K562 (cell line): ENCODE measurements around the gene SPATA16. TPM values are rescaled to one million over a fixed set of nuclear protein-coding genes. Genes with fewer than 3 reads are reported as not detected.

ENCODE experiments used
- ATAC-seq: fragments of 200-7000 bp; cut with Tn5 transposase; 3 replicates; pipeline ENCODE4 v1.9.1; 2020; ENCODE audit warnings: moderate library complexity
- BruUV-seq: library from RNA; stranded (reverse); fragments of 400-500 nt; replicated peaks from 2 replicates; lab custom pipeline; 2021; lab: Mats Ljungman, UMichigan
- CTCF ChIA-PET: fragments of 300-600 bp; formaldehyde crosslinking; extraction: SDS; loops from one replicate; lab custom pipeline; 2021; ENCODE audit warnings: low intra/inter-chr PET ratio; lab: Yijun Ruan, JAX
- POLR2A ChIA-PET: fragments of 300-600, 350-650 bp; sonication (Branson Sonifier 250); formaldehyde crosslinking; extraction: SDS; loops from one replicate; lab custom pipeline; 2021; ENCODE audit warnings: antibody characterized with exemption, inconsistent platforms; lab: Yijun Ruan, JAX
- DNase-seq, 4 experiments: peaks; one replicate each; pipeline versions ENCODE4 v3.0.0 to v3.0.0-alpha.2; 2011 to 2018; ENCODE audit warnings: low spot score in 3 of 4, mixed read lengths in 3 of 4; ENCODE audit errors: extremely low read depth in 1 of 4
- FAIRE-seq: peaks from 2 replicates; lab custom pipeline; 2011; peaks lifted over from hg19 to GRCh38; lab: Jason Lieb, UNC
- H2AFZ ChIP-seq: 2 replicates; pipeline ENCODE4 v1.6.0; 2011; ENCODE audit warnings: low read depth, low read length, control low read depth, inconsistent platforms
- H3K27ac ChIP-seq: fragments of 200-600 bp; 3 replicates; pipeline ENCODE4 v1.8.0; 2011; ENCODE audit warnings: low read depth, mild to moderate bottlenecking, control low read depth, inconsistent platforms, low read length, moderate library complexity, mixed read lengths; ENCODE audit errors: extremely low read depth
- H3K27me3 ChIP-seq, 2 experiments: fragments of 300-600 bp in 1 of 2; 2 replicates in 1 of 2; 3 replicates in 1 of 2; pipeline versions ENCODE4 v1.6.0 to v1.8.0; 2011; ENCODE audit warnings: inconsistent platforms in 2 of 2, low read length in 2 of 2, mild to moderate bottlenecking in 1 of 2, mixed read lengths in 1 of 2, moderate library complexity in 1 of 2; ENCODE audit not compliant: control insufficient read depth in 2 of 2, insufficient read depth in 2 of 2
- H3K36me3 ChIP-seq: fragments of 300-600 bp; 3 replicates; pipeline ENCODE4 v1.8.0; 2011; ENCODE audit warnings: mild to moderate bottlenecking, low read length, inconsistent platforms; ENCODE audit not compliant: control insufficient read depth, insufficient read depth
- H3K4me1 ChIP-seq, 2 experiments: fragments of 200-600 bp in 1 of 2; replicated peaks in 1 of 2; 2 replicates in 1 of 2; 3 replicates in 1 of 2; pipeline versions ENCODE4 v1.5.1 to v1.8.0; 2011; ENCODE audit warnings: inconsistent platforms in 2 of 2, low read length in 2 of 2, mild to moderate bottlenecking in 1 of 2, mixed read lengths in 1 of 2, moderate library complexity in 1 of 2; ENCODE audit not compliant: control insufficient read depth in 2 of 2, insufficient read depth in 2 of 2
- H3K4me2 ChIP-seq: 2 replicates; pipeline ENCODE4 v1.6.1; 2011; ENCODE audit warnings: low read length, control low read depth, inconsistent platforms, mixed read lengths; ENCODE audit not compliant: insufficient read depth
- H3K4me3 ChIP-seq: fragments of 200-600 bp; sonication (generic), shearing (Covaris generic); 2 replicates; pipeline ENCODE4 v1.5.1; 2016; ENCODE audit warnings: control low read depth, inconsistent platforms
- H3K79me2 ChIP-seq: fragments of 200-600 bp; 3 replicates; pipeline ENCODE4 v1.8.0; 2011; ENCODE audit warnings: low read length, inconsistent platforms; ENCODE audit not compliant: control insufficient read depth, insufficient read depth
- H3K9ac ChIP-seq, 2 experiments: 2 replicates each; pipeline versions ENCODE4 v1.6.0 to v1.6.1; 2011; ENCODE audit warnings: low read depth in 2 of 2, low read length in 2 of 2, control low read depth in 1 of 2, inconsistent platforms in 1 of 2, mild to moderate bottlenecking in 1 of 2, mixed read lengths in 1 of 2; ENCODE audit not compliant: insufficient read depth in 1 of 2
- H3K9me1 ChIP-seq: one replicate; pipeline ENCODE4 v1.6.0; 2011; ENCODE audit warnings: inconsistent platforms, mild to moderate bottlenecking, low read length, moderate library complexity; ENCODE audit not compliant: control insufficient read depth, insufficient read depth
- H3K9me3 ChIP-seq: replicated peaks from 2 replicates; pipeline ENCODE4 v1.5.1; 2011; ENCODE audit warnings: low read depth, low read length, inconsistent platforms; ENCODE audit not compliant: control insufficient read depth, insufficient read depth
- H4K20me1 ChIP-seq: replicated peaks from 2 replicates; pipeline ENCODE4 v1.6.1; 2011; ENCODE audit warnings: low read length, inconsistent platforms, mixed read lengths; ENCODE audit not compliant: control insufficient read depth, insufficient read depth
- CBFA2T2 ChIP-seq: fragments of 450-650 bp; conservative IDR thresholded peaks from 2 replicates; pipeline ENCODE4 v1.6.1; 2017; ENCODE audit warnings: mild to moderate bottlenecking
- CTBP1 ChIP-seq: fragments of 450-650 bp; IDR thresholded peaks from 2 replicates; pipeline ENCODE4 v1.6.1; 2016; ENCODE audit warnings: borderline replicate concordance
- E2F3 ChIP-seq: fragments of 250-450 bp; sonication (Bioruptor Pico); IDR thresholded peaks from 2 replicates; pipeline ENCODE4 v1.4.0; 2020; ENCODE audit warnings: mild to moderate bottlenecking
- L3MBTL2 ChIP-seq: fragments of 450-650 bp; IDR thresholded peaks from 2 replicates; pipeline ENCODE4 v1.6.1; 2016; ENCODE audit warnings: mild to moderate bottlenecking, moderate library complexity
- NCOA6 ChIP-seq: fragments of 450-650 bp; IDR thresholded peaks from 2 replicates; pipeline ENCODE4 v1.6.1; 2017; ENCODE audit warnings: mild to moderate bottlenecking
- NR2C1 ChIP-seq, 2 experiments: fragments of 450-650 bp; IDR thresholded peaks; 2 replicates each; pipeline ENCODE4 v1.6.1; 2017; ENCODE audit warnings: mild to moderate bottlenecking in 2 of 2, antibody characterized with exemption in 1 of 2, inconsistent platforms in 1 of 2, missing compliant biosample characterization in 1 of 2, missing genetic modification characterization in 1 of 2
- POLR3G ChIP-seq: IDR thresholded peaks from 2 replicates; pipeline ENCODE4 v1.6.1; 2011; ENCODE audit not compliant: insufficient read length, insufficient replicate concordance; ENCODE audit errors: extremely low read depth
- SIN3A ChIP-seq, 2 experiments: fragments of 150-350 bp in 1 of 2; IDR thresholded peaks; 2 replicates each; pipeline ENCODE4 v1.6.1; 2011 to 2016; ENCODE audit warnings: borderline replicate concordance in 2 of 2, low read depth in 2 of 2, low read length in 2 of 2, mild to moderate bottlenecking in 2 of 2, moderate library complexity in 2 of 2; ENCODE audit not compliant: control insufficient read depth in 1 of 2
- SMARCA4 ChIP-seq: fragments of 450-650 bp; IDR thresholded peaks from 2 replicates; pipeline ENCODE4 v1.6.1; 2016
- STAT5B ChIP-seq: fragments of 250-450 bp; sonication (Bioruptor Pico); IDR thresholded peaks from 2 replicates; pipeline ENCODE4 v1.8.0; 2021; ENCODE audit warnings: mild to moderate bottlenecking, inconsistent platforms
- ZNF408 ChIP-seq: fragments of 250-450 bp; sonication (Bioruptor Pico); IDR thresholded peaks from 2 replicates; pipeline ENCODE4 v1.4.0; 2020; ENCODE audit warnings: low read depth, mild to moderate bottlenecking, moderate library complexity
- ZNF766 ChIP-seq: fragments of 200-800 bp; sonication (Bioruptor generic); conservative IDR thresholded peaks from 2 replicates; pipeline ENCODE4 v1.6.1; 2016; ENCODE audit warnings: missing genetic modification characterization, missing compliant biosample characterization
- WGBS: fragments of 100-300 bp; shearing (Covaris generic); methylation state at CpG from one replicate; pipeline ENCODE4 v1.1.6; 2016; ENCODE audit warnings: low coverage, mixed read lengths; ENCODE audit not compliant: insufficient coverage; ENCODE audit errors: missing lambda C conversion rate; 5-methylcytosine and 5-hydroxymethylcytosine counted together
- in situ Hi-C: fragments of 300-500 bp; cut with MboI; formaldehyde crosslinking; loops from 4 replicates; pipeline ENCODE4 v1.15.0; 2018; ENCODE audit warnings: inconsistent platforms, mixed read lengths
- intact Hi-C: fragments of 100-400 bp; cut with micrococcal nuclease; formaldehyde crosslinking; loops from 2 replicates; pipeline ENCODE4 v1.14.2; 2022
- polyA plus RNA-seq, 8 experiments: library from polyadenylated mRNA; depleted of rRNA in 4 of 8; stranded (reverse) in 5 of 8; unstranded in 3 of 8; fragments of >200 nt; fragmentation: Nextera tagmentation in 2 of 8; fragmentation: Illumina TruSeq in 1 of 8; extraction: Ambion mirVana in 2 of 8; extraction: Trizol in 1 of 8; gene quantifications; 2 replicates each; pipeline versions ENCODE4 v1.2.1 to v1.2.3, GENCODE V29; 2011 to 2014; ENCODE audit warnings: inconsistent platforms in 1 of 8, missing spikeins in 1 of 8
- total RNA-seq, 7 experiments: library from RNA; depleted of rRNA in 6 of 7; stranded (reverse); fragments of >200 nt in 6 of 7; fragmentation: Illumina TruSeq in 2 of 7; extraction: Trizol in 2 of 7; gene quantifications; 2 replicates each; pipeline versions ENCODE4 v1.2.1 to v1.2.3, GENCODE V29; 2011 to 2021; ENCODE audit warnings: low replicate concordance in 1 of 7
- TF ChIP-seq, protein P1 (sequence below), 2 experiments: fragments of 450-650 bp in 1 of 2; IDR thresholded peaks; 2 replicates each; pipeline ENCODE4 v1.6.1; 2011 to 2017; ENCODE audit warnings: low read depth in 2 of 2, antibody characterized with exemption in 1 of 2, borderline replicate concordance in 1 of 2, low read length in 1 of 2, mild to moderate bottlenecking in 1 of 2, mixed read lengths in 1 of 2; ENCODE audit not compliant: control insufficient read depth in 1 of 2
- TF ChIP-seq, protein P2 (sequence below): fragments of 450-650 bp; IDR thresholded peaks from 2 replicates; pipeline ENCODE4 v1.6.1; 2016; ENCODE audit warnings: missing biosample characterization, missing genetic modification characterization
- TF ChIP-seq, protein P3 (sequence below), 2 experiments: fragments of 200-800 bp in 1 of 2; sonication (Bioruptor generic) in 1 of 2; sonication (generic) in 1 of 2; formaldehyde crosslinking in 1 of 2; IDR thresholded peaks in 1 of 2; conservative IDR thresholded peaks in 1 of 2; 2 replicates each; pipeline versions ENCODE4 v1.5.0 to v1.6.1; 2016 to 2020; ENCODE audit warnings: missing compliant biosample characterization in 1 of 2, missing genetic modification characterization in 1 of 2, missing genetic modification reagents in 1 of 2
- TF ChIP-seq, protein P4 (sequence below): fragments of 250-450 bp; sonication (Bioruptor Pico); IDR thresholded peaks from 2 replicates; pipeline ENCODE4 v1.5.1; 2021; ENCODE audit warnings: mild to moderate bottlenecking

The SPATA16 gene
- total and polyA plus RNA-seq, 9 of the 15 experiments (the other 6 are each of a cell fraction or from before 2014, with no cell fraction given), result not detected

DNA sequence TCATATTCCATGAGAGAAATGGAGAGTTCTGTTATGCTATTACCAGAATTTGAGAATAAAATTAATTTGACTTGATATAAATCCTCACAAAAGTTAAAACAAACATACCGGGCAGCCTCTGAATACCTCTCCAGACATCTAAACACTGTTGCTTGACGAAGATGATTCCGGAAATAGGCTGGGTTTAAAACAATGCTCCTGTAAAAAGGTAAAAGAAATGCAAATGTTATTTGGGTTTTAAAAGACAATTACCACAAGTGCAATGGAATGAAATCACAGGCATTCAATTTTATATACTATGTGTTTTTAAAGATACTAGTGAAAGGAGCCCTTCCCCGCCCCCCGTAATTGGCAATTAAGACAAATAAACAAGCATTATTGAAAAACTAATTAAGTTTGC is 121.7 kb downstream of the SPATA16 start:
- intact Hi-C loops, result no loop called here
- Histone ChIP-seq H2AFZ (no peak overlapping the region; the same call in 1 of the 2 replicates), H3K4me1 (no peaks in the 10 kb centered on the region; a peak in 1 of 5 replicates), H4K20me1 (no peaks in the 10 kb centered on the region), H3K27ac (no peak overlapping the region), H3K4me2 (no peak overlapping the region), H3K79me2 (no peaks in the 10 kb centered on the region), H3K4me3 (no peak overlapping the region), H3K36me3 (no peaks in the 10 kb centered on the region), H3K9me3 (no peaks in the 10 kb centered on the region), H3K9ac (no peak overlapping the region), H3K9me1 (no peaks in the 10 kb centered on the region), H3K27me3 (no peaks in the 10 kb centered on the region)
- POLR2A ChIA-PET, result no interaction called here
- DNase-seq, result no peak
- 94% methylated on average over 5 of the region's 5 CpGs for WGBS
- in situ Hi-C loops, result no loop called here
- ATAC-seq, result no peak
- no peak for FAIRE-seq
- BruUV-seq, result no TSS peak
- CTCF ChIA-PET, result no interaction called here
- TF ChIP-seq, protein P1, sequence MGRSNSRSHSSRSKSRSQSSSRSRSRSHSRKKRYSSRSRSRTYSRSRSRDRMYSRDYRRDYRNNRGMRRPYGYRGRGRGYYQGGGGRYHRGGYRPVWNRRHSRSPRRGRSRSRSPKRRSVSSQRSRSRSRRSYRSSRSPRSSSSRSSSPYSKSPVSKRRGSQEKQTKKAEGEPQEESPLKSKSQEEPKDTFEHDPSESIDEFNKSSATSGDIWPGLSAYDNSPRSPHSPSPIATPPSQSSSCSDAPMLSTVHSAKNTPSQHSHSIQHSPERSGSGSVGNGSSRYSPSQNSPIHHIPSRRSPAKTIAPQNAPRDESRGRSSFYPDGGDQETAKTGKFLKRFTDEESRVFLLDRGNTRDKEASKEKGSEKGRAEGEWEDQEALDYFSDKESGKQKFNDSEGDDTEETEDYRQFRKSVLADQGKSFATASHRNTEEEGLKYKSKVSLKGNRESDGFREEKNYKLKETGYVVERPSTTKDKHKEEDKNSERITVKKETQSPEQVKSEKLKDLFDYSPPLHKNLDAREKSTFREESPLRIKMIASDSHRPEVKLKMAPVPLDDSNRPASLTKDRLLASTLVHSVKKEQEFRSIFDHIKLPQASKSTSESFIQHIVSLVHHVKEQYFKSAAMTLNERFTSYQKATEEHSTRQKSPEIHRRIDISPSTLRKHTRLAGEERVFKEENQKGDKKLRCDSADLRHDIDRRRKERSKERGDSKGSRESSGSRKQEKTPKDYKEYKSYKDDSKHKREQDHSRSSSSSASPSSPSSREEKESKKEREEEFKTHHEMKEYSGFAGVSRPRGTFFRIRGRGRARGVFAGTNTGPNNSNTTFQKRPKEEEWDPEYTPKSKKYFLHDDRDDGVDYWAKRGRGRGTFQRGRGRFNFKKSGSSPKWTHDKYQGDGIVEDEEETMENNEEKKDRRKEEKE (IDR thresholded peaks at IDR 0.05; ENCODE audit: borderline replicate concordance in 1 of 2, control insufficient read depth in 1 of 2, low read depth in 2 of 2, low read length in 1 of 2), result no peak
- TF ChIP-seq E2F3 (CRISPR knock-in tag) (no peak), STAT5B (CRISPR knock-in tag) (no peak), L3MBTL2 (no peak), ZNF766 (no peak), SIN3A (IDR thresholded peaks at IDR 0.05; ENCODE audit: borderline replicate concordance in 2 of 2, control insufficient read depth in 1 of 2, low read depth in 2 of 2, low read length in 2 of 2) (no peak), NCOA6 (no peak), ZNF408 (CRISPR knock-in tag) (no peak), SMARCA4 (no peak), NR2C1 (IDR thresholded peaks at IDR 0.05) (no peak), NR2C1 (tag; IDR thresholded peaks at IDR 0.05) (no peak), POLR3G (no peak), CTBP1 (no peak), CBFA2T2 (no peak)
- TF ChIP-seq, protein P2, sequence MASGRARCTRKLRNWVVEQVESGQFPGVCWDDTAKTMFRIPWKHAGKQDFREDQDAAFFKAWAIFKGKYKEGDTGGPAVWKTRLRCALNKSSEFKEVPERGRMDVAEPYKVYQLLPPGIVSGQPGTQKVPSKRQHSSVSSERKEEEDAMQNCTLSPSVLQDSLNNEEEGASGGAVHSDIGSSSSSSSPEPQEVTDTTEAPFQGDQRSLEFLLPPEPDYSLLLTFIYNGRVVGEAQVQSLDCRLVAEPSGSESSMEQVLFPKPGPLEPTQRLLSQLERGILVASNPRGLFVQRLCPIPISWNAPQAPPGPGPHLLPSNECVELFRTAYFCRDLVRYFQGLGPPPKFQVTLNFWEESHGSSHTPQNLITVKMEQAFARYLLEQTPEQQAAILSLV, result no peak
- TF ChIP-seq, protein P3, sequence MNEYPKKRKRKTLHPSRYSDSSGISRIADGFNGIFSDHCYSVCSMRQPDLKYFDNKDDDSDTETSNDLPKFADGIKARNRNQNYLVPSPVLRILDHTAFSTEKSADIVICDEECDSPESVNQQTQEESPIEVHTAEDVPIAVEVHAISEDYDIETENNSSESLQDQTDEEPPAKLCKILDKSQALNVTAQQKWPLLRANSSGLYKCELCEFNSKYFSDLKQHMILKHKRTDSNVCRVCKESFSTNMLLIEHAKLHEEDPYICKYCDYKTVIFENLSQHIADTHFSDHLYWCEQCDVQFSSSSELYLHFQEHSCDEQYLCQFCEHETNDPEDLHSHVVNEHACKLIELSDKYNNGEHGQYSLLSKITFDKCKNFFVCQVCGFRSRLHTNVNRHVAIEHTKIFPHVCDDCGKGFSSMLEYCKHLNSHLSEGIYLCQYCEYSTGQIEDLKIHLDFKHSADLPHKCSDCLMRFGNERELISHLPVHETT (CRISPR knock-in tag; conservative IDR thresholded peaks at IDR 0.05 in 1 of 2, IDR thresholded peaks at IDR 0.05 in 1 of 2), result no peak
- TF ChIP-seq, protein P4, sequence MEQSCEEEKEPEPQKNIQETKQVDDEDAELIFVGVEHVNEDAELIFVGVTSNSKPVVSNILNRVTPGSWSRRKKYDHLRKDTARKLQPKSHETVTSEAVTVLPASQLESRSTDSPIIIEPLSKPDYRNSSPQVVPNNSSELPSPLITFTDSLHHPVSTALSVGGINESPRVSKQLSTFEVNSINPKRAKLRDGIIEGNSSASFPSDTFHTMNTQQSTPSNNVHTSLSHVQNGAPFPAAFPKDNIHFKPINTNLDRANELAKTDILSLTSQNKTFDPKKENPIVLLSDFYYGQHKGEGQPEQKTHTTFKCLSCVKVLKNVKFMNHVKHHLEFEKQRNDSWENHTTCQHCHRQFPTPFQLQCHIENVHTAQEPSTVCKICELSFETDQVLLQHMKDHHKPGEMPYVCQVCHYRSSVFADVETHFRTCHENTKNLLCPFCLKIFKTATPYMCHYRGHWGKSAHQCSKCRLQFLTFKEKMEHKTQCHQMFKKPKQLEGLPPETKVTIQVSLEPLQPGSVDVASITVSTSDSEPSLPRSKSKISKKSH (CRISPR knock-in tag), result no peak
